Endothelial cell (in vitro differentiated cells): ENCODE measurements around the gene IZUMO4. TPM values are rescaled to one million over a fixed set of nuclear protein-coding genes. Genes with fewer than 3 reads are reported as not detected.
A peak's percentile ranks its signal among the peaks of the same experiment; 100 is the strongest.

Experiments used
- DNase-seq: peaks from one replicate; pipeline ENCODE4 v3.0.0; 2021; ENCODE audit warnings: low spot score
- H3K27ac Mint-ChIP-seq: one replicate; pipeline ENCODE4 v1.8.0; 2021; ENCODE audit warnings: mixed read lengths, inconsistent platforms; ENCODE audit not compliant: unreplicated experiment
- H3K27me3 Mint-ChIP-seq: one replicate; pipeline ENCODE4 v1.8.0; 2021; ENCODE audit warnings: mild to moderate bottlenecking, moderate library complexity, mixed read lengths, inconsistent platforms; ENCODE audit not compliant: unreplicated experiment
- H3K36me3 Mint-ChIP-seq: one replicate; pipeline ENCODE4 v1.8.0; 2021; ENCODE audit warnings: mild to moderate bottlenecking, low read depth, mixed read lengths, inconsistent platforms; ENCODE audit not compliant: unreplicated experiment
- H3K4me1 Mint-ChIP-seq: one replicate; pipeline ENCODE4 v1.8.0; 2021; ENCODE audit warnings: mild to moderate bottlenecking, mixed read lengths, inconsistent platforms; ENCODE audit not compliant: unreplicated experiment
- H3K4me3 Mint-ChIP-seq: one replicate; pipeline ENCODE4 v1.8.0; 2021; ENCODE audit warnings: mild to moderate bottlenecking, mixed read lengths, inconsistent platforms; ENCODE audit not compliant: unreplicated experiment
- H3K9me3 Mint-ChIP-seq: one replicate; pipeline ENCODE4 v1.8.0; 2021; ENCODE audit warnings: mixed read lengths, inconsistent platforms; ENCODE audit not compliant: unreplicated experiment
- total RNA-seq: library from RNA; stranded (reverse); fragmentation: NEBNext Ultra II Directional; extraction: Animal tissue kit (Norgen Biotek cat#: 25700); gene quantifications from one replicate; pipeline ENCODE4 v1.2.1, GENCODE V29; 2021; ENCODE audit not compliant: unreplicated experiment
- TF ChIP-seq, protein P1 (sequence below): fragments of 200-600 bp; sonication (generic); IDR thresholded peaks from one replicate; pipeline ENCODE4 v1.5.0; 2021; ENCODE audit warnings: antibody characterized with exemption; ENCODE audit not compliant: unreplicated experiment

The IZUMO4 gene
- total RNA-seq, 1 donor from 2014 or later: 8.9 TPM

DNA sequence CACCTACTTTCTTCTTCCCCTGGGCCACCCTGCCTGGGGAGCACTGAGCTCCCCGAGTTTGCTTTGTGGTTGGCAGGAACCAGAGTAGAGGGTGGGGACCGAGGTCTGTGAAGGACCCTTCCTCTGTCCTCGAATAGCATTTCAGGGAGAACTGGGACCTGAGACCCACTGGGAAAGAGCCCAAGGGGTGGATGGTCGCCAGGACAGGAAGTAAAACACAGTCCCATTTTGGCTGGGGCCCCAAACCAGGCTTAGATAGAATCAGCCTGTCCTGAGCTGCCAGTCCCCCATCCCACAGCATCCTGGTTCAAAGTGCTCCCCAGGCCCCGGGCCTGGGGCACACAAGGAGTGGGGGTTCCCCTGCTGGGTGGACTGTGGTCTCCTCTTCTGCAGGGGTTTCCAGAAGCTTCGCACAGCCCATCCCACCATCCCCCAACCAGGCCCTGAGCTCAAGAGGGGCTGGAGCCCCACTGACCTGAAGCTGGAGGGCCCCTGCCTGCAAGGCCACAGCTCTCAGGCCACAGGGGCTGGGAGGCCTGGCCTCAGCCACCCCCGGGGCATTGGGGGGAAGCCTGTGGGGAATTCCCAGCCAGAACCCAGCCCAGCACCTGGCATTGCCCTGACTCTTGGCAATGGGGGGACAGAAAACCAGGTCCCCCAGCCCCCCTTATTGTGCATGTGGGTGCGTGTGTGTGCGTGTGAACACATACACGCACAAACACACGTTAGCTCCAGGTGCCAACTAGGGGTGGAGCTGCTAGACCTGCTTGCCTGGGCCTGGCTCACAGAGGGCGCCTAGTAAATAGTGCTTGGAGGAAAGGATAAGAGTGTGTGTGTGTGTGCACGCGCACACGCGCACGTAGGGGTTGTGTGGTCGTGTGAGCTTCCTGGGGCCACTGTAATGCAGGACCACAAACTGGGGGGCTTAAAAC is 44.7 kb upstream of the IZUMO4 start:
- Mint-ChIP-seq H3K27ac (no peak overlapping the region), H3K4me1 (peaks cover 12% of the 10 kb centered on the region), H3K9me3 (no peaks in the 10 kb centered on the region), H3K4me3 (peak overlapping the region; percentile 83), H3K27me3 (peaks cover 7% of the 10 kb centered on the region), H3K36me3 (no peaks in the 10 kb centered on the region)
- TF ChIP-seq, protein P1, sequence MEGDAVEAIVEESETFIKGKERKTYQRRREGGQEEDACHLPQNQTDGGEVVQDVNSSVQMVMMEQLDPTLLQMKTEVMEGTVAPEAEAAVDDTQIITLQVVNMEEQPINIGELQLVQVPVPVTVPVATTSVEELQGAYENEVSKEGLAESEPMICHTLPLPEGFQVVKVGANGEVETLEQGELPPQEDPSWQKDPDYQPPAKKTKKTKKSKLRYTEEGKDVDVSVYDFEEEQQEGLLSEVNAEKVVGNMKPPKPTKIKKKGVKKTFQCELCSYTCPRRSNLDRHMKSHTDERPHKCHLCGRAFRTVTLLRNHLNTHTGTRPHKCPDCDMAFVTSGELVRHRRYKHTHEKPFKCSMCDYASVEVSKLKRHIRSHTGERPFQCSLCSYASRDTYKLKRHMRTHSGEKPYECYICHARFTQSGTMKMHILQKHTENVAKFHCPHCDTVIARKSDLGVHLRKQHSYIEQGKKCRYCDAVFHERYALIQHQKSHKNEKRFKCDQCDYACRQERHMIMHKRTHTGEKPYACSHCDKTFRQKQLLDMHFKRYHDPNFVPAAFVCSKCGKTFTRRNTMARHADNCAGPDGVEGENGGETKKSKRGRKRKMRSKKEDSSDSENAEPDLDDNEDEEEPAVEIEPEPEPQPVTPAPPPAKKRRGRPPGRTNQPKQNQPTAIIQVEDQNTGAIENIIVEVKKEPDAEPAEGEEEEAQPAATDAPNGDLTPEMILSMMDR: no peak
- DNase-seq: no peak

DNA sequence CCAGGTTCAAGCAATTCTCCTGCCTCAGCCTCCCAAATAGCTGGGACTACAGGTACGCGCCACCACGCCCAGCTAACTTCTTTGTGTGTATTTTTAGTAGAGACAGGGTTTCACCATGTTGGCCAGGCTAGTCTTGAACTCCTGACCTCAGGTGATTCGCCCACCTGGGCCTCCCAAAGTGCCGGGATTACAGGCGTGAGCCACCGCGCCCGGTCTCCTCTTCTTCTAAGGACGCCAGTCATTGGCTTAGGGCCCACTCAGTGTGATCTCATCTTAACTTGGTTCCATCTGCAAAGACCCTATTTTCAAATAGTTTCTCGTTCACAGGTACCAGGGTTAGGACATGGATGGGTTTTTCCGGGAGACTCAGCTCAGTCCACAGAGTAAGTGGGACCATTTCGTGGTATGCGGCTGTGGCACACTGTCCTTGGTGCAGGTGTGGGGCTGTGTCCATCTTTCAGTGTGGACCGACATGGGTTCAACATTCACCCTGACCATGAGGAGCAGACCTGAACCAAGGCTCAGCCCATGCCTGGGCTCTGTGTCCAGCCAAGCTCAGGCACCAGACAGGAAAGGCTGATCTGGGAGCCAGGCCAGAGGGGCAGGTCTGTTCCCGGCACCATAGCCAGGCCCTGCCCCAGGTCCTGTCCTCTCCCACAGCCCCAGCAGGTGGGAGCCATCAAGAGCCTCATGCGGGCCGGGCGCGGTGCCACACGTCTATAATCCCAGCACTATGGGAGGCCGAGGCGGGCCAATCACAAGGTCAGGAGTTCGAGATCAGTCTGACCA is 42.9 kb upstream of the IZUMO4 start:
- H3K9me3 Mint-ChIP-seq: no peaks in the 10 kb centered on the region
- no peak overlapping the region for H3K27ac Mint-ChIP-seq
- H3K4me3 Mint-ChIP-seq: no peak overlapping the region
- peaks cover 7% of the 10 kb centered on the region for H3K27me3 Mint-ChIP-seq
- no peaks in the 10 kb centered on the region for H3K36me3 Mint-ChIP-seq
- peaks cover 12% of the 10 kb centered on the region for H3K4me1 Mint-ChIP-seq
- TF ChIP-seq, protein P1: no peak
- DNase-seq: no peak

DNA sequence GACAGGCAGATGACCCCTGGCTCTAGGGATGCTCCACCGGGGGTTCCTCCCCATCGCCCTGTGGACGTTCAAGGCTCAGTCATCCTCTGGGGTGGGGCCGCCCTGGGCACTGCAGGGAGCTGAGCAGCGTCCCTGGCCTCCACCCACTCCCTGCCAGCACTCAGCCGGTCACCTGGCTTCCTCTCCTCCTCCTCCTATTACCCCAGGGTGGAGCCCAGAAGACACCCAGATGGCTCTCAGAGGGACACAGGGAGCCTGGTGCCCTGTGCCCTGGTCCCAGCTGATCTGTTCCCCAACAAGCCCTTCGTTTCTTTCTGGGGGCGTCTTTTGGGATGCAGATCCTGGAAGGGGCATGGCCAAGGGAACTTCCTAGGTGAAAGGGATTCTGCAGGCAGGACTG is 42.0 kb upstream of the IZUMO4 start:
- no peak for DNase-seq
- no peaks in the 10 kb centered on the region for H3K9me3 Mint-ChIP-seq
- H3K4me3 Mint-ChIP-seq: no peak overlapping the region
- H3K27ac Mint-ChIP-seq: no peak overlapping the region
- H3K27me3 Mint-ChIP-seq: peaks cover 10% of the 10 kb centered on the region
- TF ChIP-seq, protein P1: no peak
- peaks cover 8% of the 10 kb centered on the region for H3K4me1 Mint-ChIP-seq
- no peaks in the 10 kb centered on the region for H3K36me3 Mint-ChIP-seq

DNA sequence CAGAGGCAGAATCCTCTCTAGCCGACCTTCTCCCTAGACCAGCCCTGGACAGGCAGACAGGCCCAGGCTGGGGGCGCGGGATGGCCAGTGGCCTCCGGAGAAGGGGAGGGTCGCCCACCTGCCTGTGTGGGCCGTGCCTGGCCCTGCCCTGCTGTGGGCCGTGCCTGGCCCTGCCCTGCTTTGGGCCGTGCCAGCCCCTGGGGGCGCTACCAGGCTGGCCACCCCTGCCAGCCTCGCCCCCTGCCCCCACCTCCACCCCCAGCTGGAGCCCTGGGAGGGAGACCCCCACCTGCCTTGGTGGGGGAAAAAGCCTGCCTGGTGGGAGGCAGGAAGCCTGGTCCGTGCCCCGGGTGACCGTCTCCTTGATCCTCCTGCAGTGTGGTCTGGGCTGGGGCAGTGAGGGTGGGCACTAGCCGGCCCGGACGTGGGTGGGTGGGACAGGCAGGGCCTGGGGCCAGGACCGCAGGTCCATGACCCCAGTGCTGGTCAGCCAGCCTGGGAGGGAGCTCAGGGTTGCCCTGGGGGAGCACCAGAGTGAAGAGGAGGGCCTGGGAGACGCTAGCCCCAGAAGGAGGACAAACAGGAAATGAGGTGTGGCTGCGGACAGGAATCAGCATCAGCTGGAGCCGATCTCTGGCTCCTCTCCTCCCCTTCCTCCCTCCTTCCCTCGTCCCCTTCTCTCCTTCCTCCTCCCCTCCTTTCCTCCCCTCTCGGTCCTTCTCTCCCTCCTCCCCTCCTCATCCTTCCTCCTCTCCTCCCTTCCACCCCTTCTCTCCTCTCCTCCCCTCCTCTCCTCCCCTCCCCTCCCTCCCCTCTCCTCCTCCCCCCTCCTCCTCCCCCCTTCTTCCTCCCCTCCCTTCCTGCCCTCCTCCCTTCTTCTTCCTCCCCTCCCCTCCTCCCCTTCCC is 40.5 kb upstream of the IZUMO4 start:
- no peaks in the 10 kb centered on the region for H3K36me3 Mint-ChIP-seq
- peaks cover 12% of the 10 kb centered on the region for H3K27me3 Mint-ChIP-seq
- H3K27ac Mint-ChIP-seq: no peak overlapping the region
- peaks cover 17% of the 10 kb centered on the region for H3K4me1 Mint-ChIP-seq
- no peak for DNase-seq
- no peak overlapping the region for H3K4me3 Mint-ChIP-seq
- TF ChIP-seq, protein P1: no peak
- H3K9me3 Mint-ChIP-seq: no peaks in the 10 kb centered on the region
